CD4-positive, alpha-beta memory T cell (primary cell): Measurements from ENCODE around the gene NEUROG1. TPM values are rescaled to one million over a fixed set of nuclear protein-coding genes. Genes with fewer than 3 reads are reported as not detected.

Source experiments
- polyA plus RNA-seq, 2 donors: library from polyadenylated mRNA; unstranded; fragments of 300-500 nt; fragmentation: Illumina TruSeq; gene quantifications; one replicate each; pipeline ENCODE4 v1.2.3, GENCODE V29; 2021
- total RNA-seq, 2 experiments: library from RNA; stranded (reverse); gene quantifications; one replicate each; pipeline ENCODE4 v1.2.3, GENCODE V29; 2021

The NEUROG1 gene
- total and polyA plus RNA-seq, 4 experiments from 2014 or later = not detected

Other genes with a start within 250 kb of the NEUROG1 start
- gene MACROH2A1, start 136.7 kb downstream of the NEUROG1 start, total RNA-seq = 100 to 1,000 TPM; 100 to 104 TPM
- 100 to 1,000 TPM; 112 to 181 TPM for gene MACROH2A1, start 136.7 kb downstream of the NEUROG1 start, polyA plus RNA-seq
- not detected for gene DCANP1, start 88.6 kb downstream of the NEUROG1 start, total RNA-seq
- gene DCANP1, start 88.6 kb downstream of the NEUROG1 start, polyA plus RNA-seq = not detected
- under 1 TPM in 1 of 2 experiments, not detected in 1; 0.19 TPM for gene TIFAB, start 83.6 kb downstream of the NEUROG1 start, total RNA-seq
- not detected for gene TIFAB, start 83.6 kb downstream of the NEUROG1 start, polyA plus RNA-seq
- gene CXCL14, start 43.0 kb upstream of the NEUROG1 start, total RNA-seq = not detected
- not detected for gene CXCL14, start 43.0 kb upstream of the NEUROG1 start, polyA plus RNA-seq